H9 (cell line): ENCODE measurements around the gene EIF1AD. TPM values are rescaled to one million over a fixed set of nuclear protein-coding genes. Genes with fewer than 3 reads are reported as not detected.

Experiments used
- DNase-seq: peaks from one replicate; pipeline ENCODE4 v3.0.0-alpha.2; 2017
- H2AFZ ChIP-seq: one replicate; pipeline ENCODE4 v1.6.1; 2013; ENCODE audit warnings: mild to moderate bottlenecking, low read length, control low read depth, moderate library complexity
- H2AK5ac ChIP-seq: 2 replicates; pipeline ENCODE4 v1.6.1; 2013; ENCODE audit warnings: low read length, control low read depth, mixed read lengths; ENCODE audit not compliant: insufficient read length
- H2BK120ac ChIP-seq: one replicate; pipeline ENCODE4 v1.6.1; 2013; ENCODE audit warnings: low read depth, mild to moderate bottlenecking, low read length, control low read depth, inconsistent platforms; ENCODE audit not compliant: poor library complexity, severe bottlenecking
- H2BK12ac ChIP-seq: 2 replicates; pipeline ENCODE4 v1.6.1; 2013; ENCODE audit warnings: low read length, control low read depth, mixed read lengths, low read depth; ENCODE audit not compliant: insufficient read length
- H2BK15ac ChIP-seq: 2 replicates; pipeline ENCODE4 v1.6.1; 2013; ENCODE audit warnings: low read depth, low read length, control low read depth
- H2BK20ac ChIP-seq: one replicate; pipeline ENCODE4 v1.6.1; 2013; ENCODE audit warnings: low read depth, mild to moderate bottlenecking, low read length, control low read depth, inconsistent platforms; ENCODE audit not compliant: poor library complexity, severe bottlenecking
- H2BK5ac ChIP-seq: 2 replicates; pipeline ENCODE4 v1.6.1; 2013; ENCODE audit warnings: low read length, control low read depth, mixed read lengths; ENCODE audit not compliant: insufficient read length
- H3K14ac ChIP-seq: 2 replicates; pipeline ENCODE4 v1.6.1; 2013; ENCODE audit warnings: low read length, control low read depth; ENCODE audit not compliant: insufficient read depth
- H3K18ac ChIP-seq: 2 replicates; pipeline ENCODE4 v1.6.1; 2013; ENCODE audit warnings: low read depth, mild to moderate bottlenecking, mixed read lengths, low read length, control low read depth; ENCODE audit not compliant: insufficient read length
- H3K23ac ChIP-seq: 2 replicates; pipeline ENCODE4 v1.6.1; 2013; ENCODE audit warnings: low read length, control low read depth, mixed read lengths, low read depth; ENCODE audit not compliant: insufficient read length
- H3K23me2 ChIP-seq: 2 replicates; pipeline ENCODE4 v1.6.1; 2013; ENCODE audit warnings: low read depth, mild to moderate bottlenecking, mixed read lengths, low read length, control low read depth; ENCODE audit not compliant: insufficient read length, poor library complexity, severe bottlenecking
- H3K27ac ChIP-seq: 2 replicates; pipeline ENCODE4 v1.5.1; 2013; ENCODE audit warnings: low read length, control low read depth, mixed read lengths, low read depth; ENCODE audit not compliant: insufficient read length
- H3K27me3 ChIP-seq: 2 replicates; pipeline ENCODE4 v1.6.1; 2013; ENCODE audit warnings: low read length, control low read depth, inconsistent platforms; ENCODE audit not compliant: insufficient read depth
- H3K4ac ChIP-seq: 2 replicates; pipeline ENCODE4 v1.6.1; 2013; ENCODE audit warnings: low read depth, mild to moderate bottlenecking, control low read depth, inconsistent platforms, low read length, moderate library complexity
- H3K4me1 ChIP-seq: 2 replicates; pipeline ENCODE4 v1.6.1; 2013; ENCODE audit warnings: low read length, control low read depth, inconsistent platforms; ENCODE audit not compliant: insufficient read depth
- H3K4me2 ChIP-seq: 2 replicates; pipeline ENCODE4 v1.6.1; 2013; ENCODE audit warnings: low read length, control low read depth, mixed read lengths; ENCODE audit not compliant: insufficient read length, insufficient read depth
- H3K56ac ChIP-seq: 2 replicates; pipeline ENCODE4 v1.6.1; 2013; ENCODE audit warnings: low read depth, mild to moderate bottlenecking, mixed read lengths, low read length, control low read depth; ENCODE audit not compliant: insufficient read length
- H3K79me1 ChIP-seq: 2 replicates; pipeline ENCODE4 v1.6.1; 2013; ENCODE audit warnings: low read depth, mild to moderate bottlenecking, moderate library complexity, low read length, control low read depth, inconsistent platforms; ENCODE audit not compliant: insufficient read depth, poor library complexity, severe bottlenecking
- H3K79me2 ChIP-seq: 2 replicates; pipeline ENCODE4 v1.6.1; 2013; ENCODE audit warnings: low read length, control low read depth, inconsistent platforms; ENCODE audit not compliant: insufficient read depth
- H3K9ac ChIP-seq: 2 replicates; pipeline ENCODE4 v1.6.1; 2013; ENCODE audit warnings: low read length, control low read depth, mixed read lengths; ENCODE audit not compliant: insufficient read length; ENCODE audit errors: extremely low read depth
- H3K9me3 ChIP-seq: one replicate; pipeline ENCODE4 v1.6.1; 2013; ENCODE audit warnings: low read depth, low read length, inconsistent platforms; ENCODE audit not compliant: control insufficient read depth
- H3T11ph ChIP-seq: one replicate; pipeline ENCODE4 v1.6.1; 2013; ENCODE audit warnings: mild to moderate bottlenecking, low read length, control low read depth, inconsistent platforms
- H4K20me1 ChIP-seq: one replicate; pipeline ENCODE4 v1.6.1; 2013; ENCODE audit not compliant: control insufficient read depth, insufficient read length, insufficient read depth
- H4K5ac ChIP-seq: 2 replicates; pipeline ENCODE4 v1.6.1; 2013; ENCODE audit warnings: low read depth, mild to moderate bottlenecking, mixed read lengths, low read length, control low read depth; ENCODE audit not compliant: insufficient read length
- H4K8ac ChIP-seq: replicated peaks from 2 replicates; pipeline ENCODE4 v1.6.1; 2013; ENCODE audit warnings: low read length, control low read depth, mixed read lengths, low read depth; ENCODE audit not compliant: insufficient read length
- H4K91ac ChIP-seq: 2 replicates; pipeline ENCODE4 v1.6.1; 2013; ENCODE audit warnings: low read depth, mild to moderate bottlenecking, moderate library complexity, mixed read lengths, low read length, control low read depth; ENCODE audit not compliant: insufficient read length
- H3K27ac Mint-ChIP-seq, 3 experiments: 2 replicates in 2 of 3; 3 replicates in 1 of 3; pipeline ENCODE4 v1.8.0; 2020 to 2021; ENCODE audit warnings: mixed read lengths in 3 of 3, mild to moderate bottlenecking in 1 of 3, moderate library complexity in 1 of 3
- H3K27me3 Mint-ChIP-seq: 2 replicates; pipeline ENCODE4 v1.8.0; 2021; ENCODE audit warnings: low read depth, mild to moderate bottlenecking, moderate library complexity, mixed read lengths
- H3K36me3 Mint-ChIP-seq, 3 experiments: 2 replicates in 2 of 3; 3 replicates in 1 of 3; pipeline ENCODE4 v1.8.0; 2020 to 2021; ENCODE audit warnings: low read depth in 3 of 3, mixed read lengths in 3 of 3; ENCODE audit not compliant: insufficient read depth in 1 of 3
- H3K4me1 Mint-ChIP-seq, 2 experiments: 2 replicates each; pipeline ENCODE4 v1.8.0; 2020; ENCODE audit warnings: mixed read lengths in 2 of 2
- H3K4me3 Mint-ChIP-seq, 2 experiments: 2 replicates in 1 of 2; 3 replicates in 1 of 2; pipeline ENCODE4 v1.8.0; 2020 to 2021; ENCODE audit warnings: mild to moderate bottlenecking in 2 of 2, mixed read lengths in 2 of 2, moderate library complexity in 1 of 2
- H3K9me3 Mint-ChIP-seq, 2 experiments: 2 replicates in 1 of 2; 3 replicates in 1 of 2; pipeline ENCODE4 v1.8.0; 2020; ENCODE audit warnings: mild to moderate bottlenecking in 2 of 2, mixed read lengths in 2 of 2, moderate library complexity in 1 of 2
- WGBS: extraction: QIAGEN DNeasy Blood & Tissue Kit; methylation state at CpG from one replicate; pipeline ENCODE4 v1.1.7; 2013; ENCODE audit warnings: missing lambda C conversion rate, low lambda C conversion rate, mixed read lengths; ENCODE audit not compliant: insufficient read length; ENCODE audit errors: extremely low coverage; 5-methylcytosine and 5-hydroxymethylcytosine counted together
- total RNA-seq: library from RNA; stranded (reverse); gene quantifications from 2 replicates; pipeline ENCODE4 v1.2.1, GENCODE V29; 2021
- TF ChIP-seq, protein P1 (sequence below): fragments of 200-600 bp; sonication (generic); conservative IDR thresholded peaks from 3 replicates; pipeline ENCODE4 v1.8.0; 2021; ENCODE audit warnings: antibody characterized with exemption, mild to moderate bottlenecking

The EIF1AD gene
- total RNA-seq, 1 experiment from 2014 or later, result 46.7 TPM

DNA sequence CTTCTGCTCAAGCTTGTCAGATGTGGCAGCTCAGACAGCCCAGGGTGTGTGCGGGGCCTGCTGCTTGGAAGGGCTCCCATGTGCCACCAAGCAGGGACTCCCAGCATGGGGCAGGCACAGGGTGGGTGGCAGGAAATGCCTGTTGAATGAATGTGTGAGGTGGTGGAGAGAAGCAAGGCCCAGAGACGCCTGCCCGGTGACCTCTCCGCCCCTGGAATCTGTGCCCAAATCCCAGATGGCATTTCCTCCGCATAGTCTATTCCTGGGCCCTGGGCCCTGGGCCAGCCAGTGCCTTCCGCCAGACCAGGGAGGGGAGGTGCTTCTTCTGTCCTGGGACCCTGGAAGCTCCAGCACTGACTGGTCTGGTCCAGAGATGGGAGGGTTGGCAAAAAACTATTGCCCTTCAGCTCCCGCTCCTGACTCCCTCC lies 13.5 kb upstream of the EIF1AD start:
- Histone ChIP-seq H2BK5ac (no peak overlapping the region), H3K9ac (no peak overlapping the region), H2AK5ac (no peak overlapping the region), H3K27me3 (peaks cover 4% of the 10 kb centered on the region; the same call in 1 of the 2 replicates), H3K4me1 (no peaks in the 10 kb centered on the region), H3K56ac (no peak overlapping the region), H4K91ac (no peak overlapping the region), H2BK120ac (no peak overlapping the region), H3K14ac (no peak overlapping the region), H3K23me2 (peaks cover 8% of the 10 kb centered on the region), H3K4me2 (no peak overlapping the region), H3K18ac (no peak overlapping the region), H3K27ac (no peak overlapping the region), H2BK15ac (no peak overlapping the region), H3K9me3 (no peaks in the 10 kb centered on the region), H3K4ac (no peak overlapping the region), H4K8ac (no peak overlapping the region), H3T11ph (no peak overlapping the region), H4K20me1 (no peaks in the 10 kb centered on the region), H2AFZ (no peak overlapping the region), H3K79me1 (no peaks in the 10 kb centered on the region), H4K5ac (no peak overlapping the region), H3K23ac (no peak overlapping the region), H2BK20ac (no peak overlapping the region), H2BK12ac (no peak overlapping the region), H3K79me2 (no peaks in the 10 kb centered on the region)
- no peak overlapping the region for H3K4me3 Mint-ChIP-seq
- DNase-seq, result no peak
- peaks cover 4% of the 10 kb centered on the region for H3K27me3 Mint-ChIP-seq
- TF ChIP-seq, protein P1, sequence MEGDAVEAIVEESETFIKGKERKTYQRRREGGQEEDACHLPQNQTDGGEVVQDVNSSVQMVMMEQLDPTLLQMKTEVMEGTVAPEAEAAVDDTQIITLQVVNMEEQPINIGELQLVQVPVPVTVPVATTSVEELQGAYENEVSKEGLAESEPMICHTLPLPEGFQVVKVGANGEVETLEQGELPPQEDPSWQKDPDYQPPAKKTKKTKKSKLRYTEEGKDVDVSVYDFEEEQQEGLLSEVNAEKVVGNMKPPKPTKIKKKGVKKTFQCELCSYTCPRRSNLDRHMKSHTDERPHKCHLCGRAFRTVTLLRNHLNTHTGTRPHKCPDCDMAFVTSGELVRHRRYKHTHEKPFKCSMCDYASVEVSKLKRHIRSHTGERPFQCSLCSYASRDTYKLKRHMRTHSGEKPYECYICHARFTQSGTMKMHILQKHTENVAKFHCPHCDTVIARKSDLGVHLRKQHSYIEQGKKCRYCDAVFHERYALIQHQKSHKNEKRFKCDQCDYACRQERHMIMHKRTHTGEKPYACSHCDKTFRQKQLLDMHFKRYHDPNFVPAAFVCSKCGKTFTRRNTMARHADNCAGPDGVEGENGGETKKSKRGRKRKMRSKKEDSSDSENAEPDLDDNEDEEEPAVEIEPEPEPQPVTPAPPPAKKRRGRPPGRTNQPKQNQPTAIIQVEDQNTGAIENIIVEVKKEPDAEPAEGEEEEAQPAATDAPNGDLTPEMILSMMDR, result no peak
- WGBS, result no CpG with 5 or more reads among the region's 7 CpGs
- peaks cover 0 to 2% of the 10 kb centered on the region in 2 experiments; a peak in 2 of 4 replicates for H3K4me1 Mint-ChIP-seq
- H3K36me3 Mint-ChIP-seq, result no peaks in the 10 kb centered on the region; a peak in 1 of 7 replicates
- H3K27ac Mint-ChIP-seq, result no peak overlapping the region
- H3K9me3 Mint-ChIP-seq, result no peaks in the 10 kb centered on the region
